AML-193 (cell line): ENCODE measurements around the gene KLHL6.

ENCODE experiments used
- DNase-seq, 2 experiments: peaks; one replicate each; lab custom pipeline; 2025; lab: John Stamatoyannopoulos, UW

The KLHL6 gene

DNA sequence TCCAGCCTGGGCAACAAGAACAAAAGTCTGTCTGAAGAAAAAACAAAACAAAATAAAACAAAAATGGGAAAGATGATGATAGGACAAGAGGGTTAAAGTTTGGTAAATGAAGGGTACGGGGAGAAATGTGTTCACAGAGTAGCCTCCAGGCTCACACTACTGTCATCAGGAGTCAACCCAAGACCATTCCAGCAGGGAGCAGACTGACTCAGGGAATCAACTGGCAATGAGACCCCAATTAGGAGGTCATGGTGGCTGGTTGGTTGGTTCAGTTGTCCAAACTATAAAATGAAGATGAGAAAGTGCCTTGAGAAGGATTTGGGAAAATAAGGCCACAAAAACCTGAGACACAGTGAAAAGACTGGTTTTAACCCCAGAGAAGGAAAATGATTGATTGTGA is 51.8 kb downstream of the KLHL6 start:
- no peak for DNase-seq

DNA sequence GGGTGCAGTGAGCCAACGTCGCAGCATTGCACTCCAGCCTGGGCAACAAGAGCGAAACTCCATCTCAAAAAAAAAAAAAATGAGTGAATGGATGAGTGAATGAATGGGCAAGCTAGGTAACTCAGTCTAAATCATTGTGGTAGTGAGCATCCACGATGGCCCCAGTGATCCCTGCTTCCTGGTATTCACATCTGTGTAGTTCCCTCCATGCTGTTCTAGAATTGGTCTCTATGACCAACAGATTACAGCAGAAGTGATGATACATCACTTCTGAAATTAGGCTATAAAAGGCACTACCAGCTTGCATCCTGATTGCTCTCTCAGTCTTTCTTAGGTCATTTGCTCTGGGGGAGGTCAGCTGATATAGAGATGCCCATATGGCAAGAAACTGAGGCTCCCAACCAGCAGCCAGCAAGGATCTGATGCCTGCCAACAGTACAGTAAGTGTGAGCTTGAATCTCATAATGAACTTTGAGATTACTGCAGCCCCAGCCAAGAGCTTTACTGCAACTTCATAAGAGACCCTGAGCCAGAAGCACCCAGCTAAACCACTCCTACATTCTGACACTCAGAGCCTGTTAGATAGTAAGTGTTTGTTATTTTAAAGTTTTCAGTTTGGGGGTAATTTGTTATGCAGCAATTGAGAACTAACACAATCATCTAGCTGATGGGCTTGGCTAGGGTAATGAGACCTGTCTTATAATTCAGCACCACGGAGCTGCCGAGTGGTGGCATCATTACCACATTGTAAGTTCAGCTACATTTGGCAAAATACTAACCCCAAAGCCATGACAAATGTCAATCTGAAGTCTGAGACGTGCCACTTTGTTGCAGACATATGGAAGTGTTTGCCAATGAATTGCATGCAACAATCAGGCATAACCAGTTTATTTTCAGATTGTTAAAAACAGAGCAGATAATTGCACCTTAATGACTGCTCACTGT is 53.0 kb downstream of the KLHL6 start:
- DNase-seq, result no peak

DNA sequence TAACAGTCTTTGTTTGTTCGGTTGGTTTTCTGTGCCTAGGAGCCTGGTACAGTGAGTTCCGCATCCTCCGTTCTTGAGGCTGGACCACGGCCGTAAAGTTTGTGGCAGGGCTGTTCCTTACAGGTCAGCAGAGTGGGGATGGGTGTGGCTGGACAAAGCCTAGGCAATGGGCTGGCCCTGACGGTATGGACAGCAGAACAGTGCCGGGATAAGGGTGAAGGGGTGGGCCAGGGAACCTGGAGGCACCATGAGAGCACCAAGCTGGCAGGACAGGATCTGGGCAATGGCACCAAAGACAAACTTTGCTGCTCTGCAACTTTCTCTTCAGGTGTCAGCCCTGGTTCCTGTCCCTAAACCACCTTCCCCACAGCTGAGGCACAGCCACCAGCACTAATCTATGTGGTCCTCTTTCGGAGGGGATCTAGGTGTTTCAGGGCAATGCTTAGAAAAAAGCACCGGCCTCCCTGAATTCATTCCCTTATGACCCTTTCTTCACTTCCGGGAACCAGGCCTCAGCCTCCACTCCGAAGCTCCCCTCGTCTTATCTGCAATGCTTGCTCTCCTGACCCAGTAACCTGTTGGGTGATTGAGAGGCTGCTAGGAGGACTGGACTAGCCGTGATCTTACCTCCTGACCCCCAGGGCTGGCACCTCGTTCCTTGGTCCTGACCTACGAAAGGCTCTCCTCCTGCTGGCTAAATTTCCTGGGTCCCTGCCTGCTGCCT is 54.4 kb downstream of the KLHL6 start:
- DNase-seq, result no peak

DNA sequence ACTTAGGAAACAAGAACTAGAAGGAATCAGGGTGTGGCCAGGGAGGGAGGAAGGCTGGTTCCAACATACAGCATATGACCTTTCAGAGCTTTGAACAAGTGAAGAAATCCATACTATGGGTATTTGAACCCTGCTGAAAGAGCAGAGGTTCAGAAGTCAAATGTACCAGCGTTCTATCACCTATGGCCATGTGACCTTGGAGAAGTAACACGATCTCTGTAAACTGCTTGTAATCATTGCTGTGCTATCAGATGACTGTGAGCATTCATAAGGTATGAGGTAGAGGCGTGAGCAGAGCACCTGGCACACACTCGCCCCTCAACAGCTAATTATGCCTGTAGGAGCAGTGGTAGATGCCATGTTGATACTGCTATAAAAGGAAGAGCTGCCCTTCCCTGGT is 55.2 kb downstream of the KLHL6 start:
- no peak for DNase-seq

DNA sequence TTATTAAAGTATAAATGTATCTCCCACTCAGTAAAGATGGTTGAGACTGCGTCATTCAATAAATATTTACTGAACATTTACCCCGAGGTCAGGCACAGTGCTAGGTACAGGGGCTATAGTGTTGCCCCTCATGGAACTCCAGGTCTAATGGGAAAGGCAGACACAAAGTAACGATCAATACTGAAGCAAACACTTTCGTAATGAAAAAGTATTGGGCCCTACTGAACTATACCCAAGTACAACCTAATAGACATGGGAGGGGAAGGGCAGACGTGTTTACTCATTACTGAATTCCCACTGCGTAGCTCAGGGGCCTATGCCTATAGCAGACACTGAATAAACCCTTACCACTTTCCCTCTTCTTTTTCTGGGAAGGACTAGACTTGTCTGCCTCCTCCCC is 56.9 kb downstream of the KLHL6 start:
- no peak for DNase-seq

DNA sequence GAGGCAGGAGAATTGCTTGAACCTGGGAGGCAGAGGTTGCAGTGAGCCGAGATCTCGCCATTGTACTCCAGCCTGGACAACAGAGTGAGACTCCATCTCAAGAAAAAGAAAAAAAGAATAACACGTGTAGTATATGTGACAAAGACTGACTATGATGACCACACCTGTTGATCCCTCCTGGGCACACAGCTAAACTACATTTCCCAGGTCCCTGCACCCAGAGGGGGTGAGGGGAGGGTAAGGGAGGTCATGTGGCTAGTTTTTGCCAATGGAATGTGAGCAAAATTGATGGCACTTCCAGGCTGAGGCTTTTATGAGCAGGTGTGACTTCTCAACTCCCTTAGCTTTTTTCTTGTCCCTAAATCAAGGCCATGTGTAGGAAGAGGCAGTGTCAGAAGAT is 58.2 kb downstream of the KLHL6 start:
- DNase-seq, result no peak

DNA sequence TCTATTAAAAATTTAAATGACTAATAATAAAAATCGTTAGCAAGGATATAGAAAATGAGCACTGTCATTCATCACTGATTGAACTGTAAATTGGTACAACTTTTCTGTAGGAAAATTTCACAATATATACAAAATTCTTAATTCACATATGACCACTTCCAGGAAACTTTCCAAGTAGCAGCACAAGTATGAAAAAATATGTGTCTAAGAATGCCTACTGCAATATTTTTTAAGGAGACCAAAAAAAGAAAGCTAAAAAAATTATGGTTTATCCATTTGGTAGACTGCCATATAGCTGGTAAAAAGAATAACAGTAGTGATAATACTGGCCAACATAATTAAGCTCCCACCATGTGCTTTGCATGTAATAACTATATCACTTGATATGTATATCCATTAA is 59.2 kb downstream of the KLHL6 start:
- no peak for DNase-seq

DNA sequence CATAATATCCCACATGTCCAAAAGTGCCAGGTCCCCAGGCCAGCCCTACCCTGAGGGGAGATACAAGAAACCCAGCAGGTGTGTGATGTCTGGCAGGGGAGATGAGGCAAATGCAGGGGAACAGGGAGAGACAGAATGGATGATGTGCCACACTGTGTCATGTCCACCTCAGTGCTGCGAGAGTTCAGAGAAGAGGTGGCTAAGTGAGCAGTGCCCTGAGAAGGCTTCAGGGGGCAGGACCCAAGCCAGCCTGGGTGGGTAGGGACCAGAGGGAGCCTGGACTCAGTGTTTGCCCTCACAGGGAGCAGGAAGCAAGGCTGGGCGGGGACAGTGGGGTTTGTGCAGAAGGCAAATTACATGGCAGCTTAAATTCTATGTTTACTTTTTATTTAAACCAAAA is 61.2 kb downstream of the KLHL6 start:
- DNase-seq, result no peak

DNA sequence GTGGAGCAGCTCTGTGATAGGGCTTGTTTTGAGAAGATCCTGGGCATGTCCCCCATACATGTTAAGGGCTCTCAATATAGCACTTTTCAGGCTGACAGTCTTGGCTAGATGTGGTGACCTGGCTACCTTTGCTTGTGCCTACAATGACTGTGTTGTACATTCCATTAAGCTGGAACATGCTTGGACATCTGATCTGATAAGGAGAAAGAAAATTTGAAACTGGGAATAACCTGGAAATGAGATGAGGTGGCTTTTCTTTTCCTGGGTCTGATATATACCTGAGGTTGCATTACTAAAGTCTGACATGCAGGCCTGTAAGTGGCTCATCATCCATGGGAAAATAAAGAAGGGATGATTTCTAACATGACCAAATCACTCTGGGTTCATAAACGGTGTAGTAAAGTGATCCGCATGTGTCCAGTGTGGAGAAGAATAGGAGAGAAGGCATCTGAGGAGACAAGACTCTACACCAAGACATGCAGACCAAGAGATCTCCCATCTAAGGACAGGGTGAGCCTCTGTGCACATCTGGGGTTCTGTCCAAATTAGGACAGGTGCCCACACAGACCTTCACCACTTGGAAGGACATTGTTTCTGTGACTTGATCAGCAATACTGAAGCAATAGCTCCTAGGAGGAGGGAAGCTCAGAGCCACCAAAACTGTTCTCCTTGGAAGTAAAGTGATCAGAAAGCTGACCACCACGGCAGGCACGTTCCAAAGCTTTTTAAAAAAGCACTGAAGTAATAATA is 62.0 kb downstream of the KLHL6 start:
- DNase-seq, result no peak

DNA sequence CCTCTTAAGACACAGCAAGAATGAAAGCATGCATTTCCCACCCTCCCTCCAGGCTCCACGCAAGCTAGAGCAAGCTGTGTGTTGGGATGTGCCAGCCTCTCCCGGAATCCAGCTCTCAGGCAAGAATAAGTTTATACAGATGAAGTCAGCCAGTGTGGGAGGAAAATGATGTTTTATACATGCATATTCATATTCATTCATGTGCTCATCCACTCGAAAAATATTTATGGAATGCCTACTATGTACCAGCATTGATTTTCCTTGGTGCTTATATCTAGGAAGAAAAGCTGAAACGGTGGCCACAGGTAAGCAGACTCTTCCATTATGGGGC is 62.7 kb downstream of the KLHL6 start:
- no peak for DNase-seq

DNA sequence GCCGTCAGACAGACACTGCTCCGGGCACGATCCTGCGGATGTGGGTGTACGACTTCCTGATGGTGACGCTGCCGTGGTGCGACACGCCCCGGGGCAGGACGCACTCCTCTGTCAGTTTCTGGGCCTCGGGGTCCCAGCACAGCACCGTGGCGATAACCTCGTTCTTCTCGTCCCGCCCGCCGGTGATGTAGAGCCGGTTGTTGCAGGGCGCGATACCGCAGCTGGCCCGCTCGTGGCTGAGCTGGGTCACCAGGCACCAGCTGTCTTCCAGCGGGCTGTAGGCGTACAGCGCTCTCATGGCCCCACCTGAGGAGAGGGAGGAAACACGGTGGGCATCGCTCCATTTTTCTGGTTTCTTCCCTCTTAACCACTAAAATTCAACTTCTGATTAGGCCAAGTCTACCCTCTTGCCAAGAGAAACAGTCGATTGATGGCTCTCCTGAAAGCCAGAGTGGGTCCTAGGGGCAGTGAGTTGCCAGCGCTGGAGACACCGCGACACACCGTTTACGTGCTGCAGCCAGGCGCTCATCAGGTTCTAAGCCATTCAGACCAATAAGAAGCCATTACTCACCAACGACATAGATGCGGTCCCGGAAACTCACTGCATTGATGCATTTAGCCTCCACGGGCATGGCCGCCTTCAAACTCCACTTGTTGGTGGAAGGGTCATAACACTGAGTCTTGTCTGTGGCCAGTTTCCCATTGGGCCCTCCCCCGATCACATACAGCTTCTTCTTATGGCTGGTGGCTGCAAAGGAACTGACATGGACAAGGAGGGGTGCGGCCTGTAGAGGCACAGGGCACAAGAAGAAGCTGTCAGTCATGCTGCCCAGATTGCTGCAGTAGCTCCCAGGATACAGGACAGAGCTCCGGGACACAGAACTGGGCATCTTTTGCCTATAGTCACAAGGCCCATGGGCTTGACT is 63.3 kb downstream of the KLHL6 start:
- no peak for DNase-seq

DNA sequence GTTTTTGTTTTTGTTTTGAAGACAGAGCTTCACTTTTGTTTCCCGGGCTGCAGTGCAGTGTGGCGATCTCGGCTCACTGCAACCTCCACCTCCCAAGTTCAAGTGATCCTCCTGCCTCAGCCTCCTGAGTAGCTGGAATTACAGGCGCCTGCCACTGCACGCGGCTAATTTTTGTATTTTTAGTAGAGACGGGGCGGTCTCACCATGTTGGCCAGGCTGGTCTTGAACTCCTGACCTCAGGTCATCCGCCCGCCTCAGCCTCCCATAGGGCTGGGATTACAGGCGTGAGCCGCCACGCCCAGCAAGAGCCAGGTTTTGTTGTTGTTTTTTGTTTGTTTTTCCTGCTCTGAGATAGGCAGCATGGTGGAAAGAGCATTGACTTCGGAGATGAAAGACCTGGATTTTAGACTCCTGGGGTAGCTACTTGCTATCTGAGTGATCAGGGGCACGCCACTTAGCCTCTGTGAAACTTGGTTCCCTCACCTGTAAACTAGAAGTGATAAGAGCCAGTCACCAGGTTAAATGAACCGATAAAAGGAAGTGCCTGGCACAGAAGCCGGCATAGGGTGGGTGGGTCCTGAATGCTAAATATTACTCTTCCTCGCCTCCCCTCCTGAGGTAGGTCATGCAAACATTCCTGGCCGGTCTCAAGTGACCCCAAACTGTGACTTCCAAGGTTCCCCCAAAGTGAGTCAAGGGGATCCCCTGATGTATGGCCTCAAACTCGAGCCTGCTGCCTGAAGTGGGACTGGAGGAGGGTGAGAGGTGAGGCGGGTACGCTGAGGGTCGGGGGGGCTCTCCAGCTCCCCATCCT is 64.2 kb downstream of the KLHL6 start:
- DNase-seq, result no peak

DNA sequence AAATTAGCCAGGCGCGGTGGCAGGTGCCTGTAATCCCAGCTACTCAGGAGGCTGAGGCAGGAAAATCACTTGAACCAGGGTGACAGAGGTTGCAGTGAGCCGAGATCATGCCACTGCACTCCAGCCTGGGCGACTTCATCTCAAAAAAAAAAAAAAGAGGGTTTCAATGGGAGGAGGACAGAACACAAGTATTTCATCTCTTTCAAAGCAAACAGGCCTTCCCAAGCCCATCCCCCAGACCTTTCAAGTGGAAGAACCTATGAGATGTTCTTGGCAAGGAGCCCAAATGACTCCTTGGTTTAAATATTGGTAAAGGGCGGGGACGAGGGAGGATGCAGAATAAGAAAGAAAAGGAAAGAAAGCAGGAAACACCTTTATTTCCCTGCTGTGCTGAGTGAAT is 64.9 kb downstream of the KLHL6 start:
- no peak for DNase-seq

DNA sequence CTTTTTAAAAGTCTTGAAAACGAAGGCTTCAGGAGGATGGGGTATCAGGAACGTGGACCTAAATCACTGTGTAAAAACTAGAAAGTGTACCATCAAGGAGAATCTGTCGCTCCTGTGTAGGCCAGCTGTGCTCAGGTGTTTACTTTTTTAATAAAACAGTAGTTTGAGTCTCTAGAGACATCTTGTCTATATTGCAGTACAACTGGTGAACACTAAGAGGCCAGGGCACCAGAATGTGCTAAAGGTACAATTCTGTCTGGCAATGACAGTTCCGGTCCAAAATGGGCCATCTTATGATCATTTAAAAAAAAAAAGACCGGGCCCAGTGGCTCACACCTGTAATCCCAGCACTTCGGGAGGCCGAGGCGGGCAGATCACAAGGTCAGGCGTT is 65.3 kb downstream of the KLHL6 start:
- DNase-seq, result no peak

DNA sequence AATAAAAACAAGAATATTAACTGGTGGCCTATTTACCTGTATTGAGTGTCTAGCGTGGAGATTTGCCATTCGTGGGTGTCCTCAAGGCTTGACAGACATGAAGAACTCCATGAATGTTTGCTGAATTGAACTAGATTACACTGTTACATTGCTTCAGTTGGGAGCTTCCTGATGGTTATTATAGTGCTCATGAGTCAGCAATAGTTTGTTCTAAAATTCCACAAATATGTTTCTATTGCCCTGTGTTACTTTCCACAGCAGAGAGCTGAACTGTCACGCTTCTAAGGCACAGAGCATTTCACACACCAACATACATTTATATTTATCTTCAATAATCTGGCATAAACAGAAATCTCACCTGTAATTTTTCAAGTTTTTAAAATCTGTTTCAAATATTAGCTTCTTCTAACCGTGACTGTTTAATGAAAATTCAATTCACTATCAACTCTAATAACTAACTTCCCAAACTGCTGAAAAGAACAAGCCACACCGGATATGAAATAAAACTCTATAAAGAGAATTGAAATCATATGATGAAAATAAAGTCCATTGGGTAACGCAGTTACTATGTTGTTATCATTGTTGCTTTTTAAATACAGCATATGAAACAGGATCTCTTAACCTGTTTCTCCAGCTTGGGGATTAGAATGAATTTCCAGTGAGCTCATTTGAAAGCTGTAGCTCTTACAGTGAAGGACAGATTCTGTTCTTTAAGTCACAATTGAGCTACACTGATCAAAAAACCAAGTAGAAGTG is 65.9 kb downstream of the KLHL6 start:
- no peak for DNase-seq

DNA sequence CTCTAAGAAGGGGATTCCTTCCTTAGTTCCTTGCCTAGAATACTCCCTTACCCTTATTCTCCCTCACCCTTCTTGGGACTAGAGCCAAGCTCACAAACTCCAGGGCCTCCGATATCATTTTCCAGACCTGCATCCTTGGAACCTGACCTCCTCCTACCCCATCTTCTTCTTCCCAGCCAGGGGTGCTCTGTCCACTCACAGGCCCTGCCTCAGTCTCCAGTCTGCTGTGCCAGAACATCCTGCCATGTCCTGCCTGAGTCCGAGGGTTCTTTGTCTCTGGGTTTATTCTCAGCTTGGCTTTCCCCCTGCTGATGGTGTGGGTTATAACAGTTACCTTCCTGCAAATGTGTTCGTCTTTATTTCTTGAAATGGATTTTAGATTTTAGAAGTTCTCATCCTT is 67.2 kb downstream of the KLHL6 start:
- DNase-seq, result no peak

DNA sequence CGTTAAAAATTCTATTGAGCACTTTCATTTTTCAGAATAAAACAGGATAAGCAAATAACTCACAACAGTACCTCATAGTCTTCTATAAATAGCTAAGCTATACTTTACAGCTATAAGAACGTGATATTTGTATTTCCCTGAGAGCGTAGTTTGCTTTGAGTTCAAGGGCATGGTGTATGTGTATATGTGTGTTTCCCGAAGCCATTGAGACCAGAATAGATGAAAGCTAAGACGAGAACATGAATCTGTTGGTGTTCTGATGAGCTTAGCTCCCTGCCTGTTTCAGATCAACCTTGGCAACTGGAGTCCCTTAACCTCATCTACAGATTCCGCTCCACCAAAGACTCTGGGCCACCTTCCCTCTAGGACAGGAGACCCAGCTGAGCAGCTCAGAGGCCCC is 67.6 kb downstream of the KLHL6 start:
- no peak for DNase-seq

DNA sequence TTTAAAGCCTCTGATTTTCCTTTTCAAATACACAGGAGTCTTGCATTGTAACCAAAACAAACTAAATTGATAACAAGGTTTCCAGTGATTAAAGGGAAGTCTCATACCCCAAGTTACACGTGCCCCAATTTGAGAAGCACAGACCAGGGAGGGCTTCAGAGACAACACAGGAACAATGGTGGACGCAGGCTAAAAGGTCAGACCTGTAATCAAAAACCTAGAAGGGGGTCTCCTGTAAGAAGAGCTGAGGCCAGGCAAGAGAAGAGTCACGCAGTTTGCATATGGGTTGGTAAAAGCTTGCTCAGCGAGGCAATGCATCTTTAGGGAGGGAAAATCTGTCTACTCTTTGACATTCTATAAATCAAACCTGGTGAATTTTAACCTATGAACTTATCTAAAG is 68.5 kb downstream of the KLHL6 start:
- DNase-seq, result no peak

DNA sequence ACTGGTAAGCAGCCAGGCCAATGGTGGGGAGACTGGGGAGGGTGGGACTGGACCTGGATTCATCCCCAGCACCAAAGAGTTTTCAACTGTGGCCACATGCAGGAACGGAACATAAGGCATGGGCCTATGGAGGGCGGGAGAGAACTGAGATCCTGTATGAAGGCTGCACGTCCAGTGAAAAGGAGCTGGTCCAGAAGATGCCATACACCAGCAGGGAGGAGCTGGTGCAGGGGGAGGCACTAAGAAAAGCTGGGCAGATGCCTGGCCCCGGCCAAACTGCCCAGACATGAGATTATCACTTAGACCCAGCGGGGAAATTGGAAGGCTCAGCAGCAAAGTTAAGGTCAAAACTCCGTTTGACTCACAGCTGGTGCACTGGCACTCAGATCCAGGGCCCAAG is 69.0 kb downstream of the KLHL6 start:
- DNase-seq, result no peak

DNA sequence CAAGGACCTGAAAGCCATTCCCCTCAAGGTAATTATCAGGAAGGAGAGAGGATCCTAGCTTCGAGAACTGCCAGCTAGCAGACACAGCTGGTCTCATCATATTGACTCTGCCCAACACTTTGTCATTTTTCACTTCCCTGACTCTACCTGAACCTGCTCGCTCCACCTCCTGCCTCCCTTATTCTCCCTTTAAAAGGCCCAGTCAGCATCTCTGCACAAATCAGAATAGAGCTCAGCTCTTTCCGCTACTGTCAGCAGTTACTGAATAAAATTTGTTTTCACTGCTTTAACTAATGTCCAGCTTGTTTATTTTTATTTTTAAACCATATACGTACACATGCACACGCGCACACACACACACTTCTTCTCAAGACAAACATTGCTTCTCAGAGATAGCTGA is 69.9 kb downstream of the KLHL6 start:
- no peak for DNase-seq
